Epithelial cell of proximal tubule (primary cell): ENCODE data around the gene TBC1D32. TPM values are rescaled to one million over a fixed set of nuclear protein-coding genes. Genes with fewer than 3 reads are reported as not detected.

Experiments
- DNase-seq: peaks from one replicate; pipeline ENCODE4 v3.0.0-alpha.2; 2011; ENCODE audit warnings: low read depth
- H3K4me3 ChIP-seq: 2 replicates; pipeline ENCODE4 v1.5.1; 2011; ENCODE audit warnings: low read depth, mild to moderate bottlenecking, low read length
- CTCF ChIP-seq: conservative IDR thresholded peaks from 2 replicates; pipeline ENCODE4 v1.5.1; 2012; ENCODE audit warnings: low read depth, mild to moderate bottlenecking, low read length
- total RNA-seq: library from RNA; depleted of rRNA; stranded (reverse); fragments of >200 nt; gene quantifications from 2 replicates; pipeline ENCODE4 v1.2.3, GENCODE V29; 2015

Gene TBC1D32
- total RNA-seq, 1 donor from 2014 or later = 4.1 TPM

- TF ChIP-seq CTCF = no peak
- H3K4me3 ChIP-seq = no peak overlapping the region
- no peak for DNase-seq
These were observed 172.4 kb downstream of the TBC1D32 start for GRCh38 chr6:121161886-121162285.

GRCh38 chr6:121160276-121160675 lies 174.0 kb downstream of the TBC1D32 start:
- TF ChIP-seq CTCF = no peak
- no peak for DNase-seq
- no peak overlapping the region for H3K4me3 ChIP-seq

- TF ChIP-seq CTCF = no peak
- DNase-seq = no peak
- H3K4me3 ChIP-seq = no peak overlapping the region
These were observed 175.4 kb downstream of the TBC1D32 start for GRCh38 chr6:121158891-121159290.

GRCh38 chr6:121158438-121158837 lies 175.8 kb downstream of the TBC1D32 start:
- no peak for DNase-seq
- no peak overlapping the region for H3K4me3 ChIP-seq
- TF ChIP-seq CTCF = no peak

- no peak for DNase-seq
- no peak for TF ChIP-seq CTCF
- no peak overlapping the region for H3K4me3 ChIP-seq
These were observed 176.4 kb downstream of the TBC1D32 start for GRCh38 chr6:121157906-121158305.

GRCh38 chr6:121143476-121143875 lies 190.8 kb downstream of the TBC1D32 start:
- DNase-seq = no peak
- TF ChIP-seq CTCF = no peak
- no peak overlapping the region for H3K4me3 ChIP-seq

GRCh38 chr6:121142093-121142492 lies 192.2 kb downstream of the TBC1D32 start:
- DNase-seq = no peak

More at GRCh38 chr6:121142093-121142492, 192.2 kb downstream of the TBC1D32 start:
- no peak for TF ChIP-seq CTCF
- H3K4me3 ChIP-seq = no peak overlapping the region
